ENCODE data around the gene RGS9BP. TPM values are rescaled to one million over a fixed set of nuclear protein-coding genes. Genes with fewer than 3 reads are reported as not detected.
A peak's percentile ranks its signal among the peaks of the same experiment; 100 is the strongest.
"Not testable (repeated sequence)": the region's sequence is repeated elsewhere in the genome, so short reads cannot be mapped to it uniquely, and the experiment has no call there.

Gene RGS9BP
- total and polyA plus RNA-seq, 2 experiments from 2014 or later: 0.83 TPM; not detected in 1

DNA sequence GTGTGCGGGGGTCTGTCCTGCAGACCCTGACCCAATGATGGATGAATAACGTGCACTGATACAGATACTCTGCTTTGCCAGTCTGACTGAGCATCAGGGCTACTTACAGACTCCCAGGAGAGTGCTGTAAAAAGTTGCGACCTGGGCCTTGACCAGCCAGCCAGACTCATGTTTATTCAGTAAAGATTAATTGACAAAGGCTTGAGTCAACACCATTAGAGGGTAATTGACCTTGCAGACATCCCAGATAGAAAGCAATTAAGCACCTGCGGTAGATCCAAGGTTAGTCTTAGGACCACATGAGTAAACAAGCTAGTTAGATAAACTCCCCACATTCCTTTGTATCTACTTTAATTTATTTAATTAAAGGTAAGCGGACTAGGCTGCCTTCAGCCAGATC is 26.4 kb downstream of the RGS9BP start:
- H3K27me3 Mint-ChIP-seq (ENCODE audit: insufficient read depth, low read depth, poor library complexity): peaks cover 17% of the 10 kb centered on the region
- 0 out of 2 replicates have a peak, but pooled peaks cover 7% of the 10 kb centered on the region for H3K36me3 ChIP-seq (ENCODE audit: insufficient read depth)
- H3K4me3 ChIP-seq: no peak overlapping the region
- peaks cover 26% of the 10 kb centered on the region for H3K9me3 Mint-ChIP-seq
- H2AFZ ChIP-seq: no peak overlapping the region
- H3K79me2 ChIP-seq (replicated peaks; ENCODE audit: insufficient read depth): no peaks in the 10 kb centered on the region
- H4K20me1 ChIP-seq (replicated peaks; ENCODE audit: insufficient read depth): peaks cover 5% of the 10 kb centered on the region
- H3K4me3 Mint-ChIP-seq: no peak overlapping the region
- no peak overlapping the region for H3K27ac ChIP-seq (ENCODE audit: low read depth)
- H3K4me1 ChIP-seq (ENCODE audit: insufficient read depth): peaks cover 19% of the 10 kb centered on the region
- H3F3A ChIP-seq (replicated peaks; ENCODE audit: low read depth): no peaks in the 10 kb centered on the region
- H3K4me1 Mint-ChIP-seq: peaks cover 17% of the 10 kb centered on the region
- H3K4me2 ChIP-seq: no peak overlapping the region
- peaks cover 23% of the 10 kb centered on the region for H3K27me3 ChIP-seq (ENCODE audit: insufficient read depth)
- DNase-seq (ENCODE audit: low spot score): peak; percentile 30
- no peak overlapping the region for H3K27ac Mint-ChIP-seq
- peak; percentile 39; the same call in 1 of the 2 replicates for TF ChIP-seq NANOG (IDR thresholded peaks at IDR 0.05; ENCODE audit: borderline replicate concordance)
- TF ChIP-seq, protein P1, sequence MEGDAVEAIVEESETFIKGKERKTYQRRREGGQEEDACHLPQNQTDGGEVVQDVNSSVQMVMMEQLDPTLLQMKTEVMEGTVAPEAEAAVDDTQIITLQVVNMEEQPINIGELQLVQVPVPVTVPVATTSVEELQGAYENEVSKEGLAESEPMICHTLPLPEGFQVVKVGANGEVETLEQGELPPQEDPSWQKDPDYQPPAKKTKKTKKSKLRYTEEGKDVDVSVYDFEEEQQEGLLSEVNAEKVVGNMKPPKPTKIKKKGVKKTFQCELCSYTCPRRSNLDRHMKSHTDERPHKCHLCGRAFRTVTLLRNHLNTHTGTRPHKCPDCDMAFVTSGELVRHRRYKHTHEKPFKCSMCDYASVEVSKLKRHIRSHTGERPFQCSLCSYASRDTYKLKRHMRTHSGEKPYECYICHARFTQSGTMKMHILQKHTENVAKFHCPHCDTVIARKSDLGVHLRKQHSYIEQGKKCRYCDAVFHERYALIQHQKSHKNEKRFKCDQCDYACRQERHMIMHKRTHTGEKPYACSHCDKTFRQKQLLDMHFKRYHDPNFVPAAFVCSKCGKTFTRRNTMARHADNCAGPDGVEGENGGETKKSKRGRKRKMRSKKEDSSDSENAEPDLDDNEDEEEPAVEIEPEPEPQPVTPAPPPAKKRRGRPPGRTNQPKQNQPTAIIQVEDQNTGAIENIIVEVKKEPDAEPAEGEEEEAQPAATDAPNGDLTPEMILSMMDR (conservative IDR thresholded peaks at IDR 0.05; ENCODE audit: low read depth in 2 of 2): no peak
- no peaks in the 10 kb centered on the region for H3K9me2 ChIP-seq (ENCODE audit: insufficient read depth)
- ATAC-seq: no peak
- H3K36me3 Mint-ChIP-seq (ENCODE audit: low read depth): peaks cover 41% of the 10 kb centered on the region

DNA sequence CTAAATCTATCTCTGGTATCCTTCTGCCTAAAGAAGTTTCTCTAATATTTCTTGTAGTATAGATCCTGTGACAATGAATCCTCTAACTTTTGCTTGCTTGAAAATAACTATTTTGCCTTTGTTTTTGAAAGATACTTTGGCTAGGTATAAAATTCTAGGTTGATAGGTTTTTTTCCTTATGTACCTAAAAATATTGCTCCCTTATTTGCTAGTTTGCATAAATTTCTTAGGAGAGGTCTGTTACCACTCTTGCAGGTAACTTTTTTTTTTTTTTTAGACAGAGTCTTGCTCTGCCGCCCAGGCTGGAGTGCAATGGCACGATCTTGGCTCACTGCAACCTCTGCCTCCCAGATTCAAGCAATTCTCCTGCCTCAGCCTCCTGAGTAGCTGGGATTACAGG is 28.4 kb downstream of the RGS9BP start:
- not testable (repeated sequence) for H3K36me3 ChIP-seq (ENCODE audit: insufficient read depth); H4K20me1 ChIP-seq (replicated peaks; ENCODE audit: insufficient read depth); H3F3A ChIP-seq (replicated peaks; ENCODE audit: low read depth); H3K4me1 ChIP-seq (ENCODE audit: insufficient read depth); H3K4me2 ChIP-seq; H3K27ac ChIP-seq (ENCODE audit: low read depth); H3K9me2 ChIP-seq (ENCODE audit: insufficient read depth); H3K27ac Mint-ChIP-seq; H3K4me3 Mint-ChIP-seq; ATAC-seq; DNase-seq (ENCODE audit: low spot score); H3K79me2 ChIP-seq (replicated peaks; ENCODE audit: insufficient read depth); H3K4me3 ChIP-seq; H3K4me1 Mint-ChIP-seq; H2AFZ ChIP-seq
- H3K27me3 ChIP-seq (ENCODE audit: insufficient read depth): peaks cover 23% of the 10 kb centered on the region
- Mint-ChIP-seq H3K36me3 (ENCODE audit: low read depth) (peaks cover 34% of the 10 kb centered on the region), H3K27me3 (ENCODE audit: insufficient read depth, low read depth, poor library complexity) (peaks cover 20% of the 10 kb centered on the region), H3K9me3 (peaks cover 26% of the 10 kb centered on the region)

DNA sequence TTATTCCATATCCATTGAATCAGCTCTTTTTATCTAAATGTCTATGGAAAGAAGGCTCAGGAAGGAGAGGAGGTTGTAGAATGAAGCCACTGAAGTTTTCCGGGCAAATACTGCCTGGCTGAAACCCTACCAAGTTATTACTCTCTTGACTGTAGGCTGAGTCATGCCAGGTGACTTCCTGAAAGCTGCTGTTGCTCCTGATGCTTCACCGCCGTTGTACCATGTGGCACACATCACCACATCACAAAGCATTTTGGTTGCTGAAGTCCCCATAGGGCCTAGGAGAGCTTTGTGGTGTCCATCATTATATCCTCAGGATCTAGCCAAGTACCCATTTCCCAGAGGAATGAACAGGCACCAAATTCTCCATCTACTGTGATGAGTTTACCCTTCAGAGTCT is 32.8 kb downstream of the RGS9BP start:
- no peak for ATAC-seq
- Mint-ChIP-seq H3K27me3 (ENCODE audit: insufficient read depth, low read depth, poor library complexity) (peaks cover 4% of the 10 kb centered on the region), H3K36me3 (ENCODE audit: low read depth) (peaks cover 15% of the 10 kb centered on the region), H3K4me1 (no peaks in the 10 kb centered on the region), H3K9me3 (peaks cover 12% of the 10 kb centered on the region), H3K27ac (no peak overlapping the region), H3K4me3 (no peak overlapping the region)
- no peaks in the 10 kb centered on the region for H3K4me1 ChIP-seq (ENCODE audit: insufficient read depth)
- H3K27me3 ChIP-seq (ENCODE audit: insufficient read depth): no peaks in the 10 kb centered on the region
- no peak overlapping the region for H3K27ac ChIP-seq (ENCODE audit: low read depth)
- H3K4me2 ChIP-seq: no peak overlapping the region
- DNase-seq (ENCODE audit: low spot score): no peak
- H4K20me1 ChIP-seq (replicated peaks; ENCODE audit: insufficient read depth): 0 out of 2 replicates have a peak, but pooled peaks cover 2% of the 10 kb centered on the region
- TF ChIP-seq, protein P2, sequence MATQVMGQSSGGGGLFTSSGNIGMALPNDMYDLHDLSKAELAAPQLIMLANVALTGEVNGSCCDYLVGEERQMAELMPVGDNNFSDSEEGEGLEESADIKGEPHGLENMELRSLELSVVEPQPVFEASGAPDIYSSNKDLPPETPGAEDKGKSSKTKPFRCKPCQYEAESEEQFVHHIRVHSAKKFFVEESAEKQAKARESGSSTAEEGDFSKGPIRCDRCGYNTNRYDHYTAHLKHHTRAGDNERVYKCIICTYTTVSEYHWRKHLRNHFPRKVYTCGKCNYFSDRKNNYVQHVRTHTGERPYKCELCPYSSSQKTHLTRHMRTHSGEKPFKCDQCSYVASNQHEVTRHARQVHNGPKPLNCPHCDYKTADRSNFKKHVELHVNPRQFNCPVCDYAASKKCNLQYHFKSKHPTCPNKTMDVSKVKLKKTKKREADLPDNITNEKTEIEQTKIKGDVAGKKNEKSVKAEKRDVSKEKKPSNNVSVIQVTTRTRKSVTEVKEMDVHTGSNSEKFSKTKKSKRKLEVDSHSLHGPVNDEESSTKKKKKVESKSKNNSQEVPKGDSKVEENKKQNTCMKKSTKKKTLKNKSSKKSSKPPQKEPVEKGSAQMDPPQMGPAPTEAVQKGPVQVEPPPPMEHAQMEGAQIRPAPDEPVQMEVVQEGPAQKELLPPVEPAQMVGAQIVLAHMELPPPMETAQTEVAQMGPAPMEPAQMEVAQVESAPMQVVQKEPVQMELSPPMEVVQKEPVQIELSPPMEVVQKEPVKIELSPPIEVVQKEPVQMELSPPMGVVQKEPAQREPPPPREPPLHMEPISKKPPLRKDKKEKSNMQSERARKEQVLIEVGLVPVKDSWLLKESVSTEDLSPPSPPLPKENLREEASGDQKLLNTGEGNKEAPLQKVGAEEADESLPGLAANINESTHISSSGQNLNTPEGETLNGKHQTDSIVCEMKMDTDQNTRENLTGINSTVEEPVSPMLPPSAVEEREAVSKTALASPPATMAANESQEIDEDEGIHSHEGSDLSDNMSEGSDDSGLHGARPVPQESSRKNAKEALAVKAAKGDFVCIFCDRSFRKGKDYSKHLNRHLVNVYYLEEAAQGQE (IDR thresholded peaks at IDR 0.05; ENCODE audit: unreplicated experiment): no peak
- TF ChIP-seq EZH2 (IDR thresholded peaks at IDR 0.05; ENCODE audit: low read depth, unreplicated experiment): no peak
- H3K9me2 ChIP-seq (ENCODE audit: insufficient read depth): no peaks in the 10 kb centered on the region
- no peaks in the 10 kb centered on the region for H3F3A ChIP-seq (replicated peaks; ENCODE audit: low read depth)
- 0 out of 2 replicates have a peak, but pooled peaks cover 7% of the 10 kb centered on the region for H3K36me3 ChIP-seq (ENCODE audit: insufficient read depth)
- H3K4me3 ChIP-seq: no peak overlapping the region
- no peaks in the 10 kb centered on the region for H3K79me2 ChIP-seq (replicated peaks; ENCODE audit: insufficient read depth)
- H2AFZ ChIP-seq: no peak overlapping the region
